Sigmoid colon (tissue), 4 donors: Measurements from ENCODE around the gene NRXN3.

Source experiments
- CTCF ChIP-seq, 4 experiments: fragments of 450-650 bp in 3 of 4; fragments of 200-600 bp in 1 of 4; IDR thresholded peaks; one replicate each; pipeline ENCODE4 v1.5.1; 2016 to 2019; ENCODE audit warnings: antibody characterized with exemption in 4 of 4, mild to moderate bottlenecking in 3 of 4, moderate library complexity in 2 of 4
- POLR2A ChIP-seq, 2 donors: fragments of 450-650 bp; IDR thresholded peaks; one replicate each; pipeline ENCODE4 v1.6.1; 2016; ENCODE audit warnings: antibody characterized with exemption in 2 of 2, mild to moderate bottlenecking in 2 of 2, moderate library complexity in 2 of 2
- POLR2AphosphoS5 ChIP-seq, 4 donors: sonication (generic); formaldehyde crosslinking; IDR thresholded peaks; one replicate each; pipeline ENCODE4 v1.6.1; 2017; ENCODE audit warnings: antibody characterized with exemption in 4 of 4

- TF ChIP-seq POLR2A (IDR thresholded peaks at IDR 0.05) (no peak), CTCF (IDR thresholded peaks at IDR 0.05) (no peak), POLR2AphosphoS5 (IDR thresholded peaks at IDR 0.05) (no peak)
These were observed 1298.3 kb downstream of the NRXN3 start for GRCh38 chr14:79468486-79468885.
